GM21529 (cell line): ENCODE results near the gene NSMF.
"Not testable (repeated sequence)": the region's sequence is repeated elsewhere in the genome, so short reads cannot be mapped to it uniquely, and the experiment has no call there.

Experiments
- ATAC-seq: cut with Tn5 transposase; IDR thresholded peaks from one replicate; pipeline ENCODE4 v1.9.1; 2021; ENCODE audit not compliant: unreplicated experiment

NSMF gene

DNA sequence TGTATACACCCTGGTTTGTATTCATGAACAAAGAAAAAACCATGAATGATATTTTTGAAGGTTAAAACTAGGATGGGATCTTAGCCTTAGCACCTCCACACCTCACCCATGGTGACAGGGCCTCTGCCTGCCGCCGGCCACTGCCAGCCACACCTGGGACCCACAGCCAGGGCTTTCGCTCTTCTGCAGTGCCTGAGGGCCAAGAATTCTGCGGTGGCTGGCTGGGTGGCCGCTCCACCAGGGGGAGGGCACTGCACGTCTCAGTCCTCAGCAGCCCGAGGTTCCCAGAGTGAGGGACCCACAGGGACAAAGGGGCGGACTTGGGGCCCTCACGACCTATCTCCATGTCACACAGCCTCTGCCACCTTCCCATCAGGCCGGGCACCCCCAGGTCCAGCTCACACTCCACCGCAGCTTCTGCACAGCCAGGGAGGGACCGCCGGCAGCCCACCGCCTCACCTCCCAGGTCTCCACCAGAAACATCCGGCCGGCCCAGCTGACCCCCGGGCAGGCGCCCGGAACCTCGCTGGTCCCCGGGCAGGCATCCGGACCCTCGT is 43.0 kb downstream of the NSMF start:
- no peak for ATAC-seq

DNA sequence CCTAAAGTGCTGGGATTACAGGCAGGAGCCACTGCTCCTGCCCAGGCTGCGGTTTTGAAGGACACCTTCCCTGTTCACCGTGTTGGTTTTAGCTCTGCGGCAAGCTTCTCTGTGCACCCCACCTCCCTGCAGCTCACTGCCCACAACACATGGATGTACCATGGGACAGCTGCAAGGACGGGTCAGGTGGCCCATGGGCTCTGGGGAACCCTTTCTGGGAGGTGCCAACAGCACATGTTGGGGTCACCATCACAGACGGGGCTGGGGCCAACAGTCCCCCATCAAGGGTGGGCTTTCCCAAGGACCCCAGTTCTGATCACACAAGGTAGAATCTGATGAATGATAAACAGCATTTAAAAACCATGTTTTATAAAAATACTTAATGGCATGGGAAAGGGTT is 43.7 kb downstream of the NSMF start:
- ATAC-seq: no peak

DNA sequence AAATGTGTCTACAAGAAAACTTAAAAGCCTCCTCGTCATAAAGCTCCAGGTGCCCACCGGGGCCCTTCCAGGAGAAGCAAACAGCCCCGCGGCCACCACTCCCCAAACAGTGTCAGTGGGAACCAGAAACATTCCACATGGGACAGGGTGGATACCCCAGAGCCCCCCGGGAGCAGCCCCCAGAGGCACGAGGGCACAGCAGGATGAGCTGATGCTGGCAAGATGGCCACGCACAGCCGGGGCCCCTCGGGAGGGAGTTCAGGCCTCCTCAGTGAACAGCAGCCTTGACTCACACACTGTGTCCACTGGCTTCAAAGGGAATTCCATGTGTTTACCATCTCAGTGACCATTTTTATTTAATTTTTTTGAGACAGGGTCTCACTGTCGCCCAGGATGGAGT is 46.7 kb downstream of the NSMF start:
- no peak for ATAC-seq

DNA sequence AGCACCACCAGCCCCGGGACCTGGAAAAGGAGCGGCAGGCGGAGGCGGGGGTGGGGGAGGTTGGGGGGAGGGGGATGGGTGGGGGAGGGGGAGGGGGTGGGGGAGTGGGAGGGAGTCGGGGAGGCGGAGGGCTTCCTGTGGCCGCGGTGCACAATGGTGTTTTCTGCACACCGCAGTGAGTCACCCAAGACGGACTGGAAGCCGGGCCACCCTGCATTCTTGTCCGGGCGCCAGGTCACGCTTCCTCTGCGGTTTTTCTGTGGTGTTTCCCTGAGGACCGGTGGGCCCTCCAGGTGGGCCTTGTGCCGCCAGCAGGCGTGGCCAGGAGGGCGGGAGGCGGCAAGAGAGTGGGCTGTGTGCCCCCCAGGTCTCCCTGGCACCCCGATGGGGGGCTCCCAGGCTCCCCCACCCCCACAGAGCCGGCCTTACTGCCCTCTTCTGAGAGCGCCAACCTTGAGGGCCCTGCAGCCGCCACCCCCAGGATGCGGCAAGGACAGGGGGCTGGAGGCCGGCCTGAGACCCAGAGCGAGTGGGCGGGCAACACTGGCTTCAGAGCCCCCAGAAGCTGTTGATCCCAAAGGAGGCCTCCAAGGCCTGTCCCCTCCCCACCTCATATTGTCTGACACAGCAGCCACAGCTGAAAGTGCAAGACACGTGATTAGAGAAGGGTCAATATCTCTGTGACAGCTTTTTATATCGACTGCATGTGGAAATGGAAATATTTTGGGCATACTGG is 47.3 kb downstream of the NSMF start:
- ATAC-seq: no peak

DNA sequence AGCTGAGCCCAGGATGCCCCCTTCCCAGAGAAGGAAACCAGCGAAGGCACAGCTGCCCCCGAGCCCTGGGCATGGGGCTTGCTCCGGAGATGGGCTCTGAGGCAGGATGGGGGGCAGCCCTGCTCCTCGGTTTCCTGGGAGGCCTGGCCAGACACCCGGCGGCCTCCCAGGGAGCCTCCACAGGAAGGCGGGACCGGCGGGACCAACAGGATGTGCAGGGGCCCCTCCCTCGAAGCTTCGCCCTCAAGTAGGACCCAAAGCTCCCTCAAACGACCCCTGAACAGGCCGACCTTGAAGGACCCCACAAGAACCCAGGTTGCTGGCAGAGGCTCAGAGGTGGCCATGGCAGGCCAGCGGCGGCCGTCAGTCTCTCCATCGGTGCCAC is 47.9 kb downstream of the NSMF start:
- ATAC-seq: no peak

DNA sequence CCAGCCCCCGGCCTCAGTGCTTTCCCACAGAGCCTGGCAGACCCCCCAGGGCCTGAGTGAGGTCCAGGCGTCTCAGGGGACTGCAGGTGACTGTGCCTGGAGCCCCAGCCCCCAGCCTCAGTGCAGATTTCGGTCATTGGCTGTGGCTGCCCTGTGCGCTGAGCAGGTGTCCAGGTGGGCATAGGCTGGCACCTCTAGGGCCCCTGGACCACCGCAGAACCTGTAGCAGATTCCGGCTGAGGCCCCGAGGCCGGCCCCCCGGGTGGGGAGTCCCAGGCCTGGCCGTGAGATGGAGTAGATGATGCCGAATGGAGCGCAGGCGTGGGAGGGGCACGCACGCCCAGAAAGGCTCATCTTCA is 48.3 kb downstream of the NSMF start:
- ATAC-seq: no peak

DNA sequence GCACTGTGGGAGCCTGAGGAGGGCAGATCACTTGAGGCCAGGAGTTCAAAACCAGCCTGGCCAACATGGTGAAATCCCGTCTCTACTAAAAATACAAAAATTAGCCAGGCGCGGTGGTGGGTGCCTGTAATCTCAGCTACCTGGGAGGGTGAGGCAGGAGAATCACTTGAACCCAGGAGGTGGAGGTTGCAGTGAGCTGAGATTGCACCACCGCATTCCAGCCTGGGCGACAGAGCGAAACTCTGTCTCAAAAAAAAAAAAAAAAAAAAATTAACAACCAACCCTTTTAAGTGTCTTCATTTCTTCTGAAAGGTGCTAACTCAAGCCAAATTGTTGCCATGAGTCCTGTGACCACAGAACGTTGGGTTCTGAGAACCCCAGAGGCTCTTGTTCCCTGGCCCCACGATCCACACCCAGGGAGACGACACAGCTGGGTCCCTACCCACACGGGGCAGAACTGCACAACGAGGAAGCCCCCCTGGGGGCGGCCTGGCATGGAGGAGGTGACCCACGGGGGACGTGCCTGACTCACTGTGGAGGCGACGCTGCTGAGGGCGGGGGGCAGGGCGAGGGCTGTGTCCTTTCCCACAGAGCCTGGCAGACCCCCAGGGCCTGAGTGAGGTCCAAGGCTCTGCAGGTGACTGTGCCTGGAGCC is 48.8 kb downstream of the NSMF start:
- ATAC-seq: not testable (repeated sequence)

DNA sequence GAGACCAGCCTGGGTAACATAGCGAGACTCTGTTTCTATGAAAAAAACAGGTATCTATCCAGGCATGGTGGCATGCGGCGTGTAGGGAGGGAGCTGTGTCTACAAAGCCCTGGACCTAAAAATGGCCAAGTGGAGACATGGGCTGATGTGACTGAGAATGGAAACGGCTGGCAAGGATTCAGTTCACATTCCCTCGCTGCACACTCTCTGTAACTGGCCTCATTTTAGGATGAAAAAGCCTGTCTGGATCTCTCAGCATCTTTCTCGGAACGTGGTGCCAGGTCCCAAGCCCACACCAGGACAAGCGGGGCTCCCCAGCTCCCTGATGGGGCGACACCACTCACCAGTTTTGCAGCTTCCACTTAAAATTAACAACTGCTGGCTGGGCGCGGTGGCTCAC is 49.6 kb downstream of the NSMF start:
- ATAC-seq: no peak

DNA sequence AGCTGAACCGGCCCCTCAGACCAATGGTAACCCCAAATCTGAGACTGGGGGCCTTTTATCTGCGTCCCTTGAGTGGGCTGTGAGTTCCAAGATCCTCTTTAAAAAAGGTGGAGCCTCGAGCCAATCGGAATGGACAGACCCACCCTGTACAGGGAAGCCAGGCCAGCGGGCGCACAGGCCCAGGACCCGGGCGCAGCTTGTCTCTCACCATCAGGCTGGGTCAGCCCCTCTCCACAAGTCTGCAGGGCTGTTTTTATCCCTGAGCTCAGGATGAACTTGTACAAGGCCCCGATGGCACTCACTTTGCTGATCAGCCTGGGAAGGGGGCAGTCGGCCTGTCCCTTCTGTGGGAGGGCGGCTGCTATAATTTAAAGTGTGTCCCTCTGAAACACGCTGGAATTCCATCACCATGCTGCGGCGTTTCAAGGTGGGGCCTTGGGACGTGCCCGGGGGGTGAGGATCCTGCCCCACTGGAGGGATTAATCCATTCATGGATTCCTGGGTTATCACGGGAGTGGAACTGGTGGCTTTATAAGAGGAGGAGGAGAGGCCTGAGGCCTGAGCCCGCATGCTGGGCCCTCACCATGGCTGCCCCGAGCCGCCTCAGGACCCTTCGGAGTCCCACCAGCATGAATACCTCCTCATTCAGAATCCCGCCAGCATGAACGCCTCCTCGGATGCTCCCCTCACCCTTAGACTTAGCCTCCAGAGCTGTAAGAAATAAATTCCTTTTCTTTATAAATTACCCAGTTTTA is 50.3 kb downstream of the NSMF start:
- no peak for ATAC-seq

DNA sequence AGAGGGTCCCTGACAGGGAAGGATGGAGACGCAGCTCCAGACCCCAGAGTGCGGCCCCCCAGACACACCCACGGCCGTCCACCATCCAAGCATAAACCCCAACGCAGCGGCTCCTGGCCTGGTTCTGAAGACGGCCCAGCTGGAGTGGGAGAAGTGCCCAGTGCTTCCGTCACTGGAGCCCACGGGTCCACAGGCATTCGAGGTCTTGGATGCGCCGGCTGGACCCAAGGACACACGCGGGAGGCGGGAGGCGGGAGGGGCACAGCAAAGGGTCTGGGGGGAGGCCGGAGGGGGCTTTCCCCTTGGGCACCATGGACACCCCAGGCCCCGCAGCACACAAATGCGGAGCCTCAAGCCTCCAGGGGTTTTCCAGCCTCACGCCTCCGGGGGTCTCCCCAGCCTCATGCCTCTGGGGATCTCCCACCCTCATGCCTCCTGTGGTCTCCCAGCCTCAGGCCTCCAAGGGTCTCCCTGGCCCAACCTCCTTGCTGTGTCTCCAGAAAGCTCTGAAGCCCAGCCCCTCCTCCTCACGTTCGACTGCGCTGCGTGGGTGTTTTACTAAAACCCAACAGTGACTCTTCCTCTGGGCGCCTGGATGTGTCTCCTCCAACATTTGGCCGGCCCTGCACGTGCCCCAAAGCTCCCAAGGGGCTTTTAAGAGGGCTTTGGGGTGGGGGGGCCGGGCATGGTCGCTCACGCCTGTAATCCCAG is 51.4 kb downstream of the NSMF start:
- ATAC-seq: peak; percentile 35

DNA sequence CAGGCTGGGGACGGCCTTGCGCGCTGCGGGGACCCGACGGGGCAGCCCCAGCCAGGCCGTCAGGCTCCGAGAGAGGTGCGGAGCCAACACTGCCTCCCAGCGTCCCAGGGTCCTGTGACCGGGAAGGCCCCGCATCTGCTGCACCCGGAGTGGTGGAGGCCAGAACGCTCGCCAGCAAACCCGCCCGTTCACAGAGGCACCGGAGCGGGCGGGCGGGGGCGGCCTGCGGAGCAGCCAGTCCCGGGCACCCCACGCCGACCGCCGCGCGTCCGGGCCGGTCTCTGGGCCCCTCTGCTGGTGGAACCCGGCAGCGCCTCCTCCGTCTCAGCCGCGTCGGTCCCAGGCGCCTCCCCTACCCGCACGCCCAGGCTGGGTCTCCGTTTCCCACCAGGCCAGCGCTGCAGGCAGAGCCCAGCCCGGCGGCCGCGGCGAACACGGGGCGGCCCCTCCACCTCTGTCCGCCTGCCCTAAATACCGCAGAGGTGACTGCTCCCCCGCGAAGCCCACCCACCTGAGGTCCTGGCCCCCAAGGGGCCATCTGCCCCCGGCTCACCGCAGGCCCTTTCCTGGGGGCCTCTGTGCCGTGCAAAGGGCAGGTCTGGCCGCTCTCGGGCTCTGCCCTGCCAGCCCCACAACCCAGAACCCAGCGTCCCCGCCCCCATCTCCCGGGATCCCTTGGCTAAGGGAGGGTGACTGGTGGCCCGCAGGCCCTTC is 52.1 kb downstream of the NSMF start:
- ATAC-seq: peak; percentile 59

DNA sequence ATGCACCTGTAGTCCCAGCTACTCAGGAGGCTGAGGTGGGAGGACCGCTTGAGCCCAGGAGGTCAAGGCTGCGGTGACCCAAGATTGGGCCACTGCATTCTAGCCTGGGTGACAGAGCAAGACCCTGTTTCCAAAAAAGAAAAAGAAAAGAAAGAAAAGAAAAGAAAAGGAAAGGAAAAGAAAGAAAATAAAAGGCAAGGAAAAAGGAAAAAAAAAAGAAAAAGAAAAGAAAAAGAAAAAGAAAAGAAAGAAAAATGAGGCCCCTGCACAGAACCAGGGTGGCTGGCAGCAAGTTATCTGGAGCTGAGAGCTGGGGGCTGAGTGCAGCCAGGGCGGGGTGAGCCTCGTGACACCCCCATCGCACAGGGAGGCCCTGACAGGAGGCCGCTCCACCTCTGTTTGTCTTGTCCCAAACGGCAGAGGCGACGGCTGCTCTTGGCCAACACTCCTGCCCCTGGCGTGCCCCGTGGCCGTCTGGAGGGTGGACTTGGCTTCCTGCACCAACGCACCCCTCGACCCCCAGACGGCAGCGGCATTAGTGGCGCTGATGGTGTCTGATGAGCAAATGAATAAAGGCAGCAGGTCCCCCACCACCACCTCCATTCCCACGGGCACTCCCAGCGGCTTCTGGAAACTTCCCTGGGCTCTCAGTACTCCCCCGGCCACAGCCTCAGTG is 52.9 kb downstream of the NSMF start:
- ATAC-seq: no peak

DNA sequence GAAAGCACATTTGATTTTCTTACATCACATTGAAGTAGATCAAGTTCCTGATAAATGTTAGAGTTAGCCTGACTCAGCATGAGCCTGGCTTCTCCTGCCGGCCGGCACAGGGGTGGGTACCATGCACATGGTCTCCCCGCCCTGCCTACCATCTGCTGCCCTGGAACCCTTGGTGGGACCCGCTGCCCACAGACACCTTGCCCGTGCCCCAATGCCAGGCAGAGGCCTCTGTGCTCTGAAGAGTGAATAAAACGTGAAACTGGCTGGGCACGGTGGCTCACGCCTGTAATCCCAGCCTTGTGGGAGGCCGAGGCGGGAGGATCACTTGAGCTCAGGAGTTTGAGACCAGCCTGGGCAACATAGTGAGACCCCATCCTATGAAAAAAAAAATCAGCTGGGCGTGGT is 53.5 kb downstream of the NSMF start:
- ATAC-seq: no peak

DNA sequence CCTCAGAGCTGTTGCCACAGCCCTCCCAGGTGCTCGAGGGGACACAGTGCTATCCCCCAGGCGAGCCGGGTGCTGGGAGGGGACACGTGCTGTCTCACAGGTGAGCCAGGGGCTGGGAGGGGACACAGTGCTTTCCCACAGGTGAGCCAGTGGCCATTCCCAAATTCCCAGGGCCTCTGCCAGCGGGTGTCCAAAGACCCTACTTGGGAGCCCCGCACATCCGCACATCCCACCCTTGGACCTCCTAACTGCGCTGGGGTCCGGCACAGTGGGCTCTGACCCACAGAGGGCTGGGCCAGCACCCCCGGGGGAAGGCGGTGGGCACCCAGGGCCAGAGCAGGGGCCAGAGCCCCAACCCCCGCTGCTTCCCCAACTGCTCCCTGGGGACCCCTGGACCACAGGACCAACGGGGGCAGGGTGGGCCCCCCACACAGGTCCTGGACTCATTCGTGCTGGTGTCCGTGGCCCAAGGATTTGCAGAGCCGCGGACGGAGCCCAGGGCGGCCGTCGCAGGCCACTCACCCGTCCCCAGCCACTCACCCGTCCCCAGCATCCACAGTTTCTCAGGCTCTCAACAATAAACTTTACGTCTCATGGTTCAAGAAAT is 54.1 kb downstream of the NSMF start:
- no peak for ATAC-seq

DNA sequence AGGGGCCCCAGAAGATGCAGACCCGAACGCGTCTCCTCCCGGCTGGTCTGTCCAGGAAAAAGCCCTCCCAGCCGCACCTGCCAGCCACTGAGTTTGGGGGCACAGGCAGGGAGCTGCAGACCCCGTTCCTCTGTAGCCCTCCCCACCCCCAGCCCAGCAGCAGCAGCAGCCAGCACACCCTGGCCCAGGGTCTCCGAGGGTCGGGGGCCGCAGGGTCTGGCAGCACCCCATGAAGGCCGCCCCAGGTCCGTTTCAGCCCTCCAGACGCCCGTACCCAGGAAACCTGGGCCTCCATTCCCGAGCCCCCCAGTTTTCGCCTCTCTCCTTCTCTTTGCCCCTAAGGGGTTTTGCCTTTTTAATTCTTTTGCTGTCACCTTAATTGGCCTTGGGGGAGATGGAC is 55.9 kb downstream of the NSMF start:
- ATAC-seq: no peak

DNA sequence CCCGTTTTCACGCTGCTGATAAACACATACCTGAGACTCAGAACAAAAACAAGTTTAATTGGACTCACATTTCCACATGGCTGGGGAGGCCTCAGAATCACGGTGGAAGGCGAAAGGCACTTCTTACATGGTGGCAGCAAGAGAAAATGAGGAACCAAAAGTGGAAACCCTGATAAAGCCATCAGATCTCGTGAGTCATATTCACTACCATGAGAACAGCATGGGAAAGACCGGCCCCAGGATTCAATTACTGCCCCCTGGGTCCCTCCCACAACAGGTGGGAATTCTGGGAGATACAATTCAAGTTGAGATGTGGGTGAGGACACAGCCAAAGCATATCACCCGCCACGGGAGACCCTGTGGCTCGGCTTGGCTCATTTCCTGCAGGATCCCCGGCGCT is 56.4 kb downstream of the NSMF start:
- no peak for ATAC-seq

DNA sequence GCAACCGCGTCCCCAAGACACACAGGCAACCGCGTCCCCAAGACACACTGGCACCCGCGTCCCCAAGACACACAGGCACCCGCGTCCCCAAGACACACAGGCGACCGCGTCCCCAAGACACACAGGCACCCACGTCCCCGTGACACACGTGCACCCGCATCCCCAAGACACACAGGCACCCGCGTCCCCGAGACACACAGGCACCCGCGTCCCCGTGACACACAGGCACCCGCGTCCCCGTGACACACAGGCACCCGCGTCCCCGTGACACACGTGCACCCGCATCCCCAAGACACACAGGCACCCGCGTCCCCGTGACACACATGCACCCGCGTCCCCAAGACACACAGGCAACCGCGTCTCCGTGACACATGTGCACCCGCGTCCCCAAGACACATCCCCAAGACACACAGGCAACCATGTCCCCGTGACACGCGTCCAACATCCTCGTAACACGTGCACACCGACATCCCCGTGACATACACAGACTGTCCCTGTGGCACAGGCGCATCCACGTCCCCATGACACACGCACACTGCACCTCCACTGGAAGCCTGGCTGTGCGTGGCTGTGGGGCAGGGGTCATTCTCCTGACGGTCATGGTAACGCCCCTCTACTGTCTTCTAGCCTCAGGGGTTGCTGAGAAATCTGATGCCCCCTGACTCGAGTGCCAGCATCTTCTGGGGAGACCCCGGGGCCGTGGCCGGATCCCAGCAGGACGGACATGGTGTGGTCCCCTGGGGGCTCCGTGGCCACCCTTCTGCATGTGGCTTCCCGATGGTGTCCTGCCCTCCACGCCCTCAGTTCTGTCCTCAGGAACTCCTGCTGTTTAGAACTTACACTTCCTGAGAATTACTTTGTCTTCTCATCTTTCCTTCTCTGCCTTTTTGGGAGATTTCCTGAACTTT is 60.3 kb downstream of the NSMF start:
- no peak for ATAC-seq

DNA sequence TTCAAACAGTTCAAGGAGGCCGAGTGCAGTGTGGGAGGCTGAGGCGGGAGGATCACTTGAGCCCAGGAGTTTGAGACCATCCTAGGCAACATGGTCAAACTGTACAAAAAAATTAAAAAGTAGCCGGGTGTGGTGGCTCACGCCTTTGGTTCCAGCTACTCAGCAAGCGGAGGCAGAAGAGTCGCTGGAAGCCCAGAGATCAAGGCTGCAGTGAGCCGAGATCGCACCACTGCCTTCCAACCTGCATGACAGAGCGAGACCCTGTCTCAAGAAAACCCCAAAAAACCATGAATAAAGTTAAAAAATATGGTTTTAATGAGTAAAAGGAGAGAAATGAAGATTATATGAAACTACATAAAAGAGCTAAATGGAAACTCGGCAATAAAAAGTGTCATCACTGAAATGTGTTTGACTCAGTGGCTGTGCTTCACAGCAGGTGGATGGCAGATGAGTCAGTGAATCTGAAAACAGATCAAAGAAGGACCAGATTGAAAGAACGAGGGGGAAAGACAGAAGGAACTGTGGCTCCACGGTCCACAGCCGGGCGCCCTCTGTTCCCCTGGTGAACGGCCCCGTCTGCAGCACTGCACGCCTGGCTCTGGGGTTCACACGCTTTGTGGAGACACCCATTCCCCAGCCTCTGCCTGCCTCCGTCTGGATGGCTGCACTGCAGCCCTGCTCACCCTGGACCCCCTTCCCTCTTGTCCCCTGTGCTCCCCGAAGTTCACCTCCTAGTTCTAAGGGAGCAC is 61.3 kb downstream of the NSMF start:
- no peak for ATAC-seq
